Middle frontal gyrus (tissue), 1 donor: ENCODE data around the gene TJAP1.

Experiments
- DNase-seq: peaks from one replicate; pipeline ENCODE4 v3.0.0-alpha.2; 2015; ENCODE audit warnings: low spot score; ENCODE audit errors: extremely low spot score

TJAP1 gene

DNA sequence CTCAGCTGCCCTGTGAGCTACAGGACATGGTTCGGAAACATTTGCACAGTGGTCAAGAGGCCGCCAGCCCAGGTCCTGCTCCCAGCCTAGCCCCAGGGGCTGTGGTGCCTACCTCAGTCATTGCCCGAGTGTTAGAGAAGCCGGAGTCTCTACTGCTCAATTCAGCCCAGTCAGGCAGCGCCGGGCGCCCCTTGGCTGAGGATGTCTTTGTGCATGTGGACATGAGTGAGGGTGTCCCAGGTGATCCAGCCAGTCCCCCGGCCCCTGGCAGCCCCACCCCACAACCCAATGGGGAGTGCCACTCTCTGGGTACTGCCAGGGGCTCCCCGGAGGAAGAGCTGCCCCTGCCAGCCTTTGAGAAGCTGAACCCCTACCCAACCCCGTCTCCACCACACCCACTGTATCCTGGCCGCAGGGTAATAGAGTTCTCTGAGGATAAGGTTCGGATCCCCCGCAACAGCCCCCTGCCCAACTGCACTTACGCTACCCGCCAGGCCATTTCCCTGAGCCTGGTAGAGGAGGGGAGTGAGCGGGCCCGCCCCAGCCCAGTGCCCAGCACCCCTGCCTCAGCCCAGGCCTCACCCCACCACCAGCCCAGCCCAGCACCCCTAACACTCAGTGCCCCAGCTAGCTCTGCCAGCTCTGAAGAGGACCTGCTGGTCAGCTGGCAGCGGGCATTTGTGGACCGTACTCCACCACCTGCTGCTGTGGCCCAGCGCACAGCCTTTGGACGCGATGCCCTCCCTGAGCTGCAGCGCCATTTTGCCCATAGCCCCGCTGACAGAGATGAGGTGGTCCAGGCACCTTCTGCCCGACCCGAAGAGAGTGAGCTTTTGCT is 27.6 kb downstream of the TJAP1 start:
- DNase-seq, result no peak

DNA sequence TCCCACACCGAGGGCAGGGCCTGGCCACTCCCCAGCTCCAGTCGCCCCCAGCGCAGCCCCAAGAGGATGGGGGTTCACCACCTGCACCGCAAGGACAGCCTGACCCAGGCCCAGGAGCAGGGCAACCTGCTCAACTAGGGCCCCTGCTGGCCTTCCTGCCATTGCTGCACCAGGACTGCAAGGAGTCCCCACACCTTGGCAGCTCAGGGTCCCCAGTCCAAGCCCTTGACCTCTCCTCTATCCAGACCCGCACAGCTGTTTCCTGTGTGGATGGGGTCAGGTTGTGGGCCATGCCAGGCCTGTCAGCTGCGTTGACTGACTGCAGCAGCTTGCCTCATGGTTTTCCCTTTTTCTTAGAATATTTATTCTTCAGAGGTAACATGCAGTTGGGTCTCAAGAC is 28.3 kb downstream of the TJAP1 start:
- no peak for DNase-seq

DNA sequence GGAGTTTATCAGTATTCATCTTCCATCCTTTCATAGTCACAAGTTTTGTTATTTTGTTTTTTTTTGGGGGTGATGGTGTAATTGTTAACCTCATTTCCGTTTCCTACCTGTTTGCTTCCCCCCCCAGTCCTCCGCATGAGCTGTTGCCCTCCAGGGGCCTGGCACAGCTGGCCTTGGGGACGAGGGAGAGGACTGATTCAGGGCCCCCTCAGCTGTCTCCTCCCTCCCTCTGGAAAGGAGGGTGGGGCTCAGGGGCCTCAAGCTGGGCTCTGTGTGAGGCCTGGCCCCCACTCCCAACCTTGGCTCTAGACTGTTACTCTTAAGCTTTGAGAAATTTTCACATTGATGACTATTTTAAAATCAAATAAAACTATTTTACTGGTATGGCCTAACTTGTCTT is 28.8 kb downstream of the TJAP1 start:
- DNase-seq, result no peak

DNA sequence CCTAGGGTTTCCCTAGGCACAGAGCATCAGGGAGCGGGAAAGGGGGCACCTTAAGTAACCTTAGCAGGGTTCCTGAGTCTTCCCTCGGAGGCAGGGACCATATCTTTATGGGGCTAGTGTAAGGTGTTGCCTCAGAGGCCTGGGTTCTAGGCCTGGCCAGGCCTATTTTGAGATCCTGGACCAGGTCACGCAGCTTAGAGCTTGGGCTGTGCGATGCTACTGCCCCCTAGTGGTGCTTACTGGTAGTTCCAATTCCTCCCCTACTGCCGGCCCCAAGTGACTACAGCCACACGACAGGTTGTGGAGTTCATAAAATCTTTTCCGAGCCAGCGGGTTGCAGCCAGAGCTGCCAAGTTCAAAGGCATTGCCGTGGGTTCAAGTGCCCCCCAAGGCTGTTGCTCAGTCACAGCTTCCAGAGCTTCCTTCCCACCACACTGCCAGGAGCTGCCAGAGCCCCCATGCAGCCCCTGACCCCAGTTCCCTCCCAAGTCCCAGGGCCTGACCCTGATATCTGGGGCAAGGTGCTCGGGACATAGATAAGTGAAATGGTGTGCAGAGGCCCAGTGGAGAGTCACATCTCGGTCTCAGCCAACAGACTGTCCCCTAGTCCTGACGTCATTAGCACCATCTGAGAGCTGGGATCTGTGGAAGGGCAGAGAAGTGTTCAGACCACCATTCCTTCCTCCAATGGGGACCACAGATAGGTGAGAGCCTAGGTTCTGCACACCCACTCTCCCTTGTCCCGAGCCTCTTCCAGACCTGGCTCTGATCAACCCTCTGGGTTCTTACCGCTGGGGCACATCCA is 29.5 kb downstream of the TJAP1 start:
- peak; percentile 52 for DNase-seq

DNA sequence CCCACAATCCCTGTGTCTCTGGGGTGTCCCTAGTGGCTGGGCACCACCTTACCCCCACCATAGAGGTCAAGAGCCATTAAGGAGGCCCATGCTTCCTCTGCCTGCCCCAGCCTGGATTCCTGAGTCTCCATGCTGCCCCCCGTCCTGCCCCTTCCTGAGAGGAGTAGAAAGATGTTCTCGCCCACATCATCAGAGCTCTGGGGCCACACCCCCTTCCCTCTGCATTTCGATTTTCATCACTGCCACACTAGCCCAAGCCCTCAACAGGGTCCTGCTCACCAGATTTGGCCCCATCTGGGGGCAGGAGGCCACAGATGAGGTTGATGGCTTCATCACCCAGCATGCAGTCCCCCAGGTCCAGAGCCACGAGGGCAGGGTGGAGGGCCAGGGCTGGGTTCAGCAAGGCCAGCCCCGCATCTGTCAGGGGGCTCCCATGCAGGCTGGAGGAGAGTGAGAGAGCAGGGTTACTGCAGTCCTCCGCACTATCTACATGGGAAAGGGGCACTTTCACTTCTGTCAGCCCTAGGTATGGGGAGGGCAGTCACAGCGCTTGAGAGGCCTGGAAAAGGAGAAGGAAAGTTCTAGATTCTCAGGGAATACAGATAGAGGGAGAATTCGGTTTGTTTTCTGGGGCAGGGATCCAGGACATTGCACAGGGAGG is 31.2 kb downstream of the TJAP1 start:
- no peak for DNase-seq

DNA sequence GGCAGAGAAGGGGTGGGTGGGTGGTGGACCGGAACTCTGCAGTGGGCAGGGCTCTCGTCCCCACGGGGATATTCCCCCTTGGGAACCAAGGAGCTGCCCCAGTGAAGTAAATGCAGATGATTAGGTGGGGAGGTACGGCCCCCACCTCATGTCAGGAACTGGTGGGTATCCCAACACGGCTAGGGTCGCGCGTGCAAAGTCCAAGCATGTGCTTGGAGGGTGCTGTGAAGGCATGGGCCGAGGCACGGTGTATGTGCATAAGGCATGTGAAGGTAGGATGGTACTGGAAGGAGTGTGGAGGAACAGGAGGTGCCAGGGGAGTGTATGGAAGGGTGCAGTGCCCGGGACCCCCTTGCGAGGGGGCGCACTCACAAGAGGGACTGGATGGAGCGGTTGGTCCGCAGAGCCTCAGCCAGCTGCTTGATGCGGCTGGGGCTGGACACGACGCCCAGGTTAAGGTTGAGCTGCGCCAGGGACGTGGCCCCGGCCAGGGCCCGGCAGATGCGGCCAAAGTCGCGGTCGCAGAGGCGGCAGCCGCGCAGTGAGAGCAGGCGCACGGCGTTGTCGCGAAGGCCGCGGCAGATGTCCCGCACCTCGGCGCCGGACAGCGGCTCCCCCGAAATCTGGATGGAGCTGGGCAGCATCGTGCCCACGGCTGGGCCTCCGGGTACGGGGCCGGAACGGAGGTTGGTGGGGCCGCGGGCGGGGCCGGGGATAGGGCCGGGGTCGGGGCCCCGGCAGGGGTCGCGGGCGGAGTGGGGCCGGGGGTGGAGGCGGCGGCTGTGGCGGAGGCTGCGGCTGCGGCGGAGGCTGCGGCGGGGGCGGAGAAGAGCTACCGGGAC is 32.0 kb downstream of the TJAP1 start:
- DNase-seq, result no peak

DNA sequence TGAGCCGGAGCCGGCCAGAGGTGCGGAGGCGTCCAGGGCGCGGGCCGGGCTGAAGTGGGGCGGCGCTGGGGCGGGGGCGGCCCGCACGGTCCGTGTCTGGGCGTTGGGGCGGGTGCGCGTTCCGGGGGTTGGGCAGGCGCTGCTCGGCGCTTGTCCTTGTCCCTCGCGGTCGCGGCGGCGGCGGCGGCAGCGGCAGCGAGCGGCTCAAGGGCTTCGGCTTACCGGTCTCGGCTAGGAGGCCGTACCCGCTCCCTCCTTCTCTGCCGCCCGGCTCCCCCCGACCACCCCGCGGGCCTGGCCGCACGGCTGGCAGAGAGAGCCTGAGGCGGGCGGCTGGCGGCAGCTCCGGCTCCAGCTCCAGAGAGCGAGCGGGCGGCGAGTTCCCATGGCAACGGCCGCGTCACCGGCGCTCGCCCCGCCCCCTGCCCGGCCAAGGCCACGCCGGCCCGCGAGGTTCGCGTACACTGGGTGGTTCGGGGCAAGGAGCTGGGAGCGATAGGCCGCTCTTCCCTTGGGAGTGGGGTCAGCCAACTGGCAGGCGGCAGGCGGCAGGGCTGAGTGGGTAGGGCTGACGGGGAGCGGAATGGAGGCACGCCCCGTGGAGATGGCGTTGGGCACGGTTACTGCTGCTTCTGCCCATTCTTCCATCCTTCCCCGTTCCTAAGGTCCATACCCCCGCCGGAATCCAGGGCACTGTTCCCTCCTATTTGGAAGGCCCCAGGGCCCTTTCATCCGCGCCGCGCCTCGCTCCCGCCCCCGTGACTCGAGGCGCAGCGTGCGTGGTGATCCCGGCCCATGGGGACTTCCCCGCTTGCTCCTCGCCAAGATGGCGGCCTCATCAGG is 32.8 kb downstream of the TJAP1 start, which contains the start of gene LRRC73:
TSS of gene LRRC73 (minus strand) at position 363 of the 843 bp plus-strand sequence. CDS start 561 bp downstream, outside the sequence.
- peak; percentile 76 for DNase-seq

DNA sequence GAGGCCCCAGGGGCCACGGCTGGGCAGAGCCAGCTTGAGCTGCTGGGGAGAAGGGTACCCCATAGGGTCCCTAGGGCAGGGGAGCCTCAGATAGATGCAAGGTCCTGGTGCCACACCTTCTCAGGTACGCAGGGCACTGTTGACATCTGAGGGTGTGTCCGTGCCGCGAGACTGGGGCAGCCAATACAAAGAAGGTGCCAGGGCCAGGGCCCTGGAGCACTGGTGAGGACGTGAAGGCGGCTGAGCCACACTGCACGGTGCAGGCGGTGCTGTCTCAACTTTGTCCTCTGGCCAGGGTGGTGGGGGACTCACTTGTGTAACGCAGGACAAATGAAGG is 33.4 kb downstream of the TJAP1 start:
- no peak for DNase-seq

DNA sequence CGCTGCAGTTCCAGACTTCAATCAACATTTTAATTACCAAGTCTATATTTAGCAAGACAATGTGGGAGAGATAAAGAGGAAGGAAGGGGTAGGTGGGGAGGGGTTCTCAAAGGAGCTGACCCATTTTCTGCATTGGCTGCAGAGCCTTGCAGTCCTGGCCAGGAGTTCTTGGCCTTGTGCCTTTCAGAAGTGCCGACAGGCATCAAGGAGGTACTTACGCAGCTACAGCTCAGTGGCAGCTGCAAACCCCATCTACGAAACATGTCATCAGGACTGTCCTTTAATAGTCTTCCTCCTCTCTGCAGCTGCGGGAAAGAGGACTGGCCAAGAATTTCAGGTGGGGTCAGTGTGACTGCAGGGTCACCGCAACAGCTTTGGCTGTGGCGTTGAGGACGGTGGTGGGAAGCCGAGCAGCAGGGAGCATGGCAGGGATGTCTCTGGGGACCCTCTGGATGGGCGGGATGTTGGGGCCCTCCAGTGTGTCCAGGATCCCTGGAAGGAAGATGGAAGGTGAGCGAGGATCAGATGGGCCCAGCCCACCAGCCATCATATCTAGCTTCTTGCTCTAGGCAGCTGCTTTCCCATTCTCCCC is 34.5 kb downstream of the TJAP1 start:
- DNase-seq, result no peak

DNA sequence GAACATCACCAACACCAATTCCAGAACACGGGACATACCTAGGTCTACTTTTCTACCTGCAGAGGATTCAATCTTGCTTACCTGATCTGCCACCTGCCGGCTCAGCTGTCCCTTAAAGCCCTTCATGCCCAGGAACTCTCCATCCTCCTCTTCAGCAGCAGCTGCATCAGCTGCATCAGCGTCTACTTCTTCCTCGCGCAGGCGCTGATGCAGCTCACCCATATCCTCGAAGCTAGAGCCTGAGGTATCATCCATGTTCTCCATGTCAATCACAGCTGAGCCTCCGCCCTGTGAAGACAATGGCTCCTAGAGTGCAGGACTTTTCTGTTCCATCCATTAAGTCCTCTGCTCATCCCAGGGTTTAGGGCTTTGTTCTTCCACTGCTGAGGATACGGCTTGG is 38.4 kb downstream of the TJAP1 start:
- no peak for DNase-seq

DNA sequence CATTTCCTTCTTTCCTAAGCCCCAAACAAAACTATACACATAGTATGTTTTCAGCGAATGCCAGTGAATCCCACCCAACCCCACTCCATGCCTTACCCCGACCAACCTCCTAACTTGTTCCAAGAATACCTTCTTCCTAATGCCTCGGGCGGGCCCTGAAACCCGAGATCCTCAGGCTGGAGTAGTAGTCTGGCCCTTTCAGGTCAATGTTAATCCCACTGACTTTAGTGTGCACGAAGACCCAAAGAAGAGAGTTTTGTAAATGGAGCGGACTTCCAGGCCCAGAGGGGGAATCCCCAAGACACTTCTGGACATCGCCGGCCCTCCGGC is 39.0 kb downstream of the TJAP1 start:
- no peak for DNase-seq

DNA sequence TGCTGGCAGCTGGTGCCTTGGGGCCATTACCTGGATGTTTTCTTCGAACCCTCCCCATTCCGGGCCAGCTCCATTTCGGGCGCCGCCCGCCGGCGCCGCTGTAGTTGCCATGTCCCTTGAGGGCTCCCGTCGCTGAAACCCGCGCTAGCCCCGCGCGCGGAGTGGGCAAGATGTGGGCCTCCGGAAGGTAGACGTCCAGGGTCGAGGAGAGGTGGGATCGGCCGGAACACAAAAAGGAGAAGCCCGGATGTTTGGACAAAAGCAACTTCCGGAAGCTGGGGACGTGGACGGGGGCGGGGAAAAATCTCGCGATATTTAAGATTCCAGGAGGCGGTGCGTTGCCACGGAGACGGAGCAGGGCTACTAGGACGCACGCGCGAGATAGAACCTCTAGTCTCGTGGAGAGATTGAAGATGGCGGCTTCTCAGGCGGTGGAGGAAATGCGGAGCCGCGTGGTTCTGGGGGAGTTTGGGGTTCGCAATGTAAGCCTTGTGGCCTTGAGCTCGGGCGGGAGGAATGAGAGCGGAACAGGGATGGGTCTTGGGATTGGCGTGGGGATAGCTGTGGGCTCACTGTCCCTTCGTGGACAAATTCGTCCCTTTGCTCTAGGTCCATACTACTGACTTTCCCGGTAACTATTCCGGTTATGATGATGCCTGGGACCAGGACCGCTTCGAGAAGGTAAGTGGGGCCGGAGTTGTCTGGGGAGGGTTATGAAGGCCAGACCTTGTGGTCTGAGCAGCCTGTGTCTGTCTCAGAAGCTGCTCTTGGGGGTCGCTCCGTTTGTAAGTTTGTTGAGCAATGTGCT is 39.5 kb downstream of the TJAP1 start, which contains the start of the genes POLR1C and YIPF3:
TSS of gene POLR1C (plus strand) at position 393 of the 808 bp plus-strand sequence. CDS start at position 414, 21 bp downstream.
TSS of gene YIPF3 (minus strand) at position 230 of the 808 bp plus-strand sequence. CDS start at position 111, 119 bp downstream.
- peak; percentile 97 for DNase-seq

DNA sequence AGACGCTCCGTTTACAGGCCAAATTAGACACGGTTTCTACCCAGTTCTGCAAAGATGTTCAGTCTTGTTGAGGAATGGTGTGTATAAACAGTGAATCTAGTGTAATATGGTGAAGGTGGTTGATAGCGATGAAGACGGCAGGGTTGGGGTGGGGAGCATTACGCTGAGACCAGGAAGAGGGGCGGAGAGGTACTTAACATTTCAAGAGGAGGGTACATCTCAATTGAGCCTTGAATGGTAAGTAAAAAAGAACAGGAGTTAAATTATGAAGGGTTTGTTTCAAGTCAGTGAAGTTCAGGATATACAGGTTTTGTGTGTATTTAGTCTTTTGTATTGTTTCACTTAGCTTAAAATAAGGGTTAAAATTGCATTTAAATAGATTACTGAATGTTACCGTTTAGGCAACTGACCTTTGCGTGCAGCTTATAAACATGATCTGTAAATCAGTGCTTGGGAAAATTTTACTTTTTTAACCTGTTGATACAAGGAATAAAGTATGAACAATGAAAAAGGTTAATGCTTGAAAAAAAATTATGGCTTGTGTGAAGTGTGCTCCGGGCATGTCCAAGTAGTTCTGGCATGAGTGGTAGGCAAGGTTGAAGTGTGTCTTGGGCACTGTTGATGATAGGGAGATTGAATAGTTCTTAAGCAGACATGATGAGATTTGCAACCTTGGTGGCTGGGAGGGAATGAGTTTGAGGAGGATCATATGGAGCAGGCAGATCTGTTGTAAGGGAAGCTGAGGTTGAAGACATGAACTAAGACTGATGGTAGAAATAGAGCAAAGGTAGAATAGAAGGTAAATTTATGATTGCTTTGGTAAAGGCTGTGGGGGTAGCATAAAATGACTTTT is 40.4 kb downstream of the TJAP1 start:
- no peak for DNase-seq

DNA sequence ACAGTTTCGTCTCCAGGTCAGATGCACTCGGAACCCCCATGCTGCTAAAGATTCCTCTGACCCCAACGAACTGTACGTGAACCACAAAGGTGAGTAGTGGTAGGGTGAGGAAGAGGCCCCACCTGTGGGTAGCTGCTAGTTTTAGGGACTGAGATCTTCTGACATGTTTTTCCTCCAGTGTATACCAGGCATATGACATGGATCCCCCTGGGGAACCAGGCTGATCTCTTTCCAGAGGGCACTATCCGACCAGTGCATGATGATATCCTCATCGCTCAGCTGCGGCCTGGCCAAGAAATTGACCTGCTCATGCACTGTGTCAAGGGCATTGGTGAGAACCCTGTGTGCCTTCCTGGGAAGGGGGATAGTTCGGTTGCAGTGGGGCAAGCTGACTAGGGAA is 42.7 kb downstream of the TJAP1 start:
- DNase-seq, result no peak

DNA sequence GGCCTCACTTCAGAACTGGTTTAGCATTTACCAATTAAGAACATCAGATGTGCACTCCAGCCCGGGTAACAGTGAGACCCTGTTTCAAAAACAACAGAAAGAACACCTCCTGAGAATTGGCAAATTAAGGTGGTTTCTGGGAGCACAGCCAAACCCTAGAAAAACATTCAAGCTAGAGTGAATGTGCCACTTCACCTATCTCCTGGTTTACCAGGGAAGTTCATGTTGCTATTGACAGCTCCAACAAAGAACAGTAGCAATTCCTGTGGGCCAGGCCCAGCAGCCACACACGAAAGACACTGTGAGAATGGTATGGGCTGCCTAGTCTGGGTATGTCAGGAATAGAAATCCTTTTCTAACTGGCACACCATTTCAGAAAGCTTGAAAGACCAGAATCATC is 44.5 kb downstream of the TJAP1 start:
- DNase-seq, result no peak

DNA sequence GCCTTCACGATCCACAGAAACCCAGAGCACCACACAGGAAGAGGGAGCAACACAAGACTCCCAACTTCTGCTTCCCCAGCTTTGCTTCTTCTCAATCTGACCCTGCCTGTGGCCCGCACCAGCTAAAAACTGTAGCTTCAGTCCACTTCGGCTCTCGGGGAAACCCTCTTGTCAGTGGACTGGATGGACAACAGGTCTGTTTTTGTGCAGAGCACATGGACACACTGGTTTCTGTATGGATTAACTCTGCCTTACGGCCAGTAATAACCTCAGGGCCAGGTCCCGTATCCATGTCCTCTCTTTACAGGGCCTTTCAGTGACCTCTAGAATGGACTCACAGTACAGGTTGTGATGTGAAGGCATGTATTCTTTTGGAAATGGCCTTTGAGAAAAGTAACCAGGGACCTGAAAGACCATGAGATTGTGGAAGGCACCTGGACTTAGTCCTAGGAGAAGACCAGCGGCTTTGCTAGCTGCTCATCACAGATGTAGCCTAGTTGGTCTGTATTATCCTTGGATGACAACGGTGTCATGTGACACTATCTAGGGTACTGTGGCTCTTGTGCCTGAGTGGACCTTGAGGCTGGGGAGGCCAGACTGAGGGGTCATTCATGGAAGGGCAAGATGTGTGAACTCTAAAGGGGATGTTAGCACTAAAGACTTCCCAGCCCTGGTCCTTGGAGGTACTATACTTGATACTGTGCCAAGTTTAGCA is 45.3 kb downstream of the TJAP1 start:
- DNase-seq, result no peak

DNA sequence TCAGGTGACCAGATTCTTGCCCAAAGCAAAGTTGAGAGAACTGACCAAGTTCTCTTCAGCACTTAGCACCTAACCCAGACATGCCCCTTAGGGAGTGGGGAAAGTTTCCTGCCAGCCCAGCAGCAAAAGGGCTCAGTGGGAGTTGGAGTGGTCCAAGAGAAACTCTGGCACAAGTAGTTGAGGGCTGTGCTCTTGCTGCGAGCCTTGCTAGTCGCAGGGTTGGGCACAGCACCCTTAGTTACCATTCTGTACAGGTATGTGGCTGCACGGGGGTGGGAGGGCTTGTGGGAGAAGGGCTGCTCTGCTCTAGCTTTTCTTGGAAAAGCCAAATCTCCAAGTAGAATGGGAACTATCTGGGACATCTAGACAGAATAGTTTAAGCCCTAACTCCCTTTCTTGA is 45.9 kb downstream of the TJAP1 start:
- DNase-seq, result no peak
